GM12878 (cell line): ENCODE measurements around the gene TMEM250. TPM values are rescaled to one million over a fixed set of nuclear protein-coding genes. Genes with fewer than 3 reads are reported as not detected.

ENCODE experiments used
- ATAC-seq: fragments of 200-7000 bp; cut with Tn5 transposase; 3 replicates; pipeline ENCODE4 v1.9.1; 2020; ENCODE audit warnings: mild to moderate bottlenecking, moderate library complexity
- BruUV-seq: library from RNA; stranded (reverse); fragments of 400-500 nt; replicated peaks from 2 replicates; lab custom pipeline; 2021; lab: Mats Ljungman, UMichigan
- CTCF ChIA-PET: fragments of 300-600 bp; sonication (Branson Sonifier 250); formaldehyde crosslinking; extraction: SDS; loops from one replicate; lab custom pipeline; 2021; ENCODE audit warnings: inconsistent platforms; lab: Yijun Ruan, JAX
- POLR2A ChIA-PET: fragments of 350-600 bp; formaldehyde crosslinking; extraction: SDS; loops from one replicate; lab custom pipeline; 2021; ENCODE audit warnings: inconsistent platforms; lab: Charles Lee
- RAD21 ChIA-PET: fragments of 300-600 bp; sonication (Branson Sonifier 250); formaldehyde crosslinking; loops from one replicate; lab custom pipeline; 2023; ENCODE audit warnings: antibody characterized with exemption; ENCODE audit not compliant: unreplicated experiment; lab: Charles Lee
- SMC1A ChIA-PET: fragments of 300-600 bp; sonication (Branson Sonifier 250); formaldehyde crosslinking; loops from one replicate; lab custom pipeline; 2023; ENCODE audit not compliant: unreplicated experiment, uncharacterized antibody; lab: Charles Lee
- DNase-seq: peaks from one replicate; pipeline ENCODE4 v3.0.0-alpha.2; 2011; ENCODE audit warnings: low read depth, low spot score
- FAIRE-seq: peaks from 3 replicates; lab custom pipeline; 2011; peaks lifted over from hg19 to GRCh38; lab: Jason Lieb, UNC
- H2AFZ ChIP-seq: 2 replicates; pipeline ENCODE4 v1.6.0; 2011; ENCODE audit warnings: low read depth, low read length, control low read depth; ENCODE audit not compliant: control insufficient read depth
- H3K27ac ChIP-seq: 2 replicates; pipeline ENCODE4 v1.5.1; 2011; ENCODE audit warnings: control low read depth; ENCODE audit not compliant: control insufficient read depth, insufficient read depth
- H3K27me3 ChIP-seq, 2 experiments: replicated peaks in 1 of 2; 2 replicates each; pipeline versions ENCODE4 v1.6.0 to v1.6.1; 2011; ENCODE audit warnings: low read length in 1 of 2; ENCODE audit not compliant: control insufficient read depth in 2 of 2, insufficient read depth in 2 of 2
- H3K36me3 ChIP-seq, 2 experiments: 2 replicates each; pipeline ENCODE4 v1.5.1; 2011; ENCODE audit warnings: low read length in 1 of 2; ENCODE audit not compliant: control insufficient read depth in 2 of 2, insufficient read depth in 2 of 2
- H3K4me1 ChIP-seq: 2 replicates; pipeline ENCODE4 v1.6.1; 2011; ENCODE audit warnings: mild to moderate bottlenecking, low read length, moderate library complexity, mixed read lengths; ENCODE audit not compliant: control insufficient read depth, insufficient read depth
- H3K4me2 ChIP-seq: 2 replicates; pipeline ENCODE4 v1.6.0; 2011; ENCODE audit warnings: control low read depth; ENCODE audit not compliant: control insufficient read depth, insufficient read depth
- H3K4me3 ChIP-seq: fragments of 200-600 bp; sonication (generic); 2 replicates; pipeline ENCODE4 v1.5.1; 2016
- H3K79me2 ChIP-seq: 2 replicates; pipeline ENCODE4 v1.6.0; 2011; ENCODE audit warnings: low read length; ENCODE audit not compliant: control insufficient read depth, insufficient read depth
- H3K9ac ChIP-seq: 2 replicates; pipeline ENCODE4 v1.8.0; 2011; ENCODE audit warnings: low read length, control low read depth, mixed read lengths; ENCODE audit not compliant: control insufficient read depth, insufficient read depth
- H3K9me3 ChIP-seq: replicated peaks from 3 replicates; pipeline ENCODE4 v1.5.1; 2011; ENCODE audit warnings: mild to moderate bottlenecking, low read length; ENCODE audit not compliant: control insufficient read depth, insufficient read depth
- H4K20me1 ChIP-seq: 2 replicates; pipeline ENCODE4 v1.6.0; 2011; ENCODE audit not compliant: control insufficient read depth, insufficient read depth
- ATF2 ChIP-seq: IDR thresholded peaks from 2 replicates; pipeline ENCODE4 v1.6.1; 2012; ENCODE audit warnings: low read length, inconsistent platforms
- CBX3 ChIP-seq: fragments of 200-600 bp; sonication (generic); IDR thresholded peaks from 2 replicates; pipeline ENCODE4 v1.6.1; 2016; ENCODE audit warnings: low read depth, borderline replicate concordance
- CUX1 ChIP-seq: IDR thresholded peaks from 2 replicates; pipeline ENCODE4 v1.6.1; 2012; ENCODE audit warnings: improper control_type of control experiment, low read depth, low read length; ENCODE audit not compliant: insufficient replicate concordance
- DPF2 ChIP-seq: fragments of 450-650 bp; IDR thresholded peaks from 2 replicates; pipeline ENCODE4 v1.6.1; 2017; ENCODE audit warnings: mild to moderate bottlenecking
- IKZF1 ChIP-seq: fragments of 450-650 bp; conservative IDR thresholded peaks from 2 replicates; pipeline ENCODE4 v1.6.1; 2017; ENCODE audit warnings: antibody characterized with exemption, mild to moderate bottlenecking
- IRF3 ChIP-seq: fragments of 450-650 bp; IDR thresholded peaks from 2 replicates; pipeline ENCODE4 v1.6.1; 2014; ENCODE audit warnings: mild to moderate bottlenecking
- LARP7 ChIP-seq: fragments of 450-650 bp; IDR thresholded peaks from 2 replicates; pipeline ENCODE4 v1.6.1; 2017; ENCODE audit warnings: mild to moderate bottlenecking
- NFXL1 ChIP-seq: fragments of 450-650 bp; IDR thresholded peaks from 2 replicates; pipeline ENCODE4 v1.6.1; 2017; ENCODE audit warnings: antibody characterized with exemption, mild to moderate bottlenecking, borderline replicate concordance
- RAD51 ChIP-seq: fragments of 450-650 bp; IDR thresholded peaks from 2 replicates; pipeline ENCODE4 v1.6.1; 2016; ENCODE audit warnings: moderate library complexity, mild to moderate bottlenecking, inconsistent platforms
- WRNIP1 ChIP-seq: IDR thresholded peaks from 2 replicates; pipeline ENCODE4 v1.6.1; 2011; ENCODE audit warnings: low read depth, low read length, improper control_type of control experiment, borderline replicate concordance
- ZNF24 ChIP-seq: fragments of 450-650 bp; IDR thresholded peaks from 2 replicates; pipeline ENCODE4 v1.6.1; 2017; ENCODE audit warnings: antibody characterized with exemption, mild to moderate bottlenecking
- ZNF384 ChIP-seq: IDR thresholded peaks from 2 replicates; pipeline ENCODE4 v1.6.1; 2012; ENCODE audit warnings: low read depth, mild to moderate bottlenecking, low read length, improper control_type of control experiment, borderline replicate concordance
- ZNF687 ChIP-seq: fragments of 450-650 bp; IDR thresholded peaks from 2 replicates; pipeline ENCODE4 v1.6.1; 2017; ENCODE audit warnings: mild to moderate bottlenecking, moderate library complexity
- WGBS: methylation state at CpG from one replicate; pipeline ENCODE4 v1.1.6; 2016; ENCODE audit warnings: low lambda C conversion rate; ENCODE audit not compliant: insufficient replicate concordance, insufficient coverage; ENCODE audit errors: missing lambda C conversion rate; 5-methylcytosine and 5-hydroxymethylcytosine counted together
- in situ Hi-C: fragments of 300-500 bp; cut with MboI; formaldehyde crosslinking; loops from 9 replicates; pipeline ENCODE4 v1.14.3; 2018; ENCODE audit warnings: mixed read lengths
- intact Hi-C: fragments of 100-400 bp; cut with micrococcal nuclease; formaldehyde crosslinking; loops from one replicate; pipeline ENCODE4 v1.14.2; 2022; ENCODE audit not compliant: unreplicated experiment
- polyA plus RNA-seq, 11 experiments: library from polyadenylated mRNA; depleted of rRNA in 4 of 11; unstranded in 6 of 11; stranded (reverse) in 5 of 11; fragments of >200 nt; fragmentation: Nextera tagmentation in 4 of 11; fragmentation: Illumina TruSeq in 1 of 11; extraction: Ambion mirVana in 4 of 11; extraction: Trizol in 1 of 11; gene quantifications; 1 replicate in 1 of 11; 2 replicates in 10 of 11; pipeline versions ENCODE4 v1.2.1 to v1.2.3, GENCODE V29; 2011 to 2016; ENCODE audit warnings: inconsistent platforms in 2 of 11, missing spikeins in 2 of 11, low read depth in 1 of 11
- total RNA-seq, 4 experiments: library from RNA; depleted of rRNA in 3 of 4; stranded (reverse); fragments of >200 nt in 3 of 4; fragmentation: Illumina TruSeq in 1 of 4; extraction: Trizol in 1 of 4; gene quantifications; 2 replicates each; pipeline versions ENCODE4 v1.2.1 to v1.2.3, GENCODE V29; 2013 to 2021

Gene TMEM250
- total and polyA plus RNA-seq, 10 of the 15 experiments (the other 5 are each of a cell fraction or from before 2014, with no cell fraction given): 0.39 to 39.9 (median 8.5) TPM

- no peak overlapping the region for H3K27ac ChIP-seq
- ChIA-PET POLR2A (interaction anchor here (0.7 kb wide), 1 partner anchor 41 kb away, joined by 11 read pairs; no protein-coding TSS in a partner anchor), CTCF (interaction anchor here (1.4 kb wide), 1 partner anchor 9 kb away, joined by 3 read pairs; no protein-coding TSS in a partner anchor), RAD21 (no interaction called here), SMC1A (no interaction called here)
- no peak overlapping the region for H3K4me2 ChIP-seq
- 41% methylated on average over 15 of the region's 17 CpGs for WGBS
- no peaks in the 10 kb centered on the region for H3K36me3 ChIP-seq
- no peaks in the 10 kb centered on the region for H3K79me2 ChIP-seq
- DNase-seq (no peak), FAIRE-seq (no peak), ATAC-seq (no peak)
- intact Hi-C loops: loop anchor here (10.0 kb wide), 1 partner anchor 524 kb away; no protein-coding TSS in a partner anchor
- no peaks in the 10 kb centered on the region for H3K4me1 ChIP-seq
- H3K9ac ChIP-seq: no peak overlapping the region
- no peak overlapping the region for H3K4me3 ChIP-seq
- peaks cover 0 to 2% of the 10 kb centered on the region in 2 experiments; a peak in 2 of 4 replicates for H3K27me3 ChIP-seq
- no peak overlapping the region for H2AFZ ChIP-seq
- no peaks in the 10 kb centered on the region; the same call in 2 of the 3 replicates for H3K9me3 ChIP-seq
- no TSS peak for BruUV-seq
- in situ Hi-C loops: no loop called here
- H4K20me1 ChIP-seq: no peaks in the 10 kb centered on the region
- TF ChIP-seq ZNF687 (no peak), WRNIP1 (no peak), IKZF1 (no peak), DPF2 (no peak), RAD51 (no peak), ATF2 (no peak), ZNF384 (no peak), NFXL1 (no peak), IRF3 (no peak), LARP7 (no peak), CBX3 (no peak), ZNF24 (no peak), CUX1 (no peak)
Observed at GRCh38 chr9:136128436-136128835, 9.8 kb upstream of the TMEM250 start.
